ENCODE measurements around the gene SLC5A10. TPM values are rescaled to one million over a fixed set of nuclear protein-coding genes. Genes with fewer than 3 reads are reported as not detected.

The SLC5A10 gene
- polyA plus RNA-seq, 1 donor = 0.12 TPM

GRCh38 chr17:18965530-18966236, 13.7 kb downstream of the SLC5A10 start:
- DNase-seq = no peak

- no peak for DNase-seq
Measured at GRCh38 chr17:18966831-18967624, 15.1 kb downstream of the SLC5A10 start.

GRCh38 chr17:18967916-18968315, 16.0 kb downstream of the SLC5A10 start:
- DNase-seq = no peak

- no peak for DNase-seq
Measured at GRCh38 chr17:18968345-18968744, 16.4 kb downstream of the SLC5A10 start.

GRCh38 chr17:18968945-18969887, 17.3 kb downstream of the SLC5A10 start:
- DNase-seq = no peak

- DNase-seq = no peak
Measured at GRCh38 chr17:18970582-18971480, 18.9 kb downstream of the SLC5A10 start.

- DNase-seq = no peak
Measured at GRCh38 chr17:18971801-18972200, 19.8 kb downstream of the SLC5A10 start.

GRCh38 chr17:18974407-18975149, 22.6 kb downstream of the SLC5A10 start:
- DNase-seq = no peak

GRCh38 chr17:18975597-18975996, 23.6 kb downstream of the SLC5A10 start:
- DNase-seq = no peak

GRCh38 chr17:18976201-18976600, 24.2 kb downstream of the SLC5A10 start:
- DNase-seq = no peak

GRCh38 chr17:18977021-18977420, 25.1 kb downstream of the SLC5A10 start:
- no peak for DNase-seq

- no peak for DNase-seq
Measured at GRCh38 chr17:18977646-18978045, 25.7 kb downstream of the SLC5A10 start.

GRCh38 chr17:18978050-18978449, 26.1 kb downstream of the SLC5A10 start:
- no peak for DNase-seq

- DNase-seq = no peak
Measured at GRCh38 chr17:18978655-18979054, 26.7 kb downstream of the SLC5A10 start.

GRCh38 chr17:18980682-18981334, 28.8 kb downstream of the SLC5A10 start:
- no peak for DNase-seq

GRCh38 chr17:18981335-18981641, 29.3 kb downstream of the SLC5A10 start:
- no peak for DNase-seq

GRCh38 chr17:18981642-18982424, 29.9 kb downstream of the SLC5A10 start:
- DNase-seq = no peak

- DNase-seq = no peak
Measured at GRCh38 chr17:18984273-18985114, 32.5 kb downstream of the SLC5A10 start.

- no peak for DNase-seq
Measured at GRCh38 chr17:18985475-18985874, 33.5 kb downstream of the SLC5A10 start.

Measured in hindlimb muscle (tissue), 1 donor.